ENCODE results near the gene DAB2IP. TPM values are rescaled to one million over a fixed set of nuclear protein-coding genes. Genes with fewer than 3 reads are reported as not detected.

The DAB2IP gene
- total RNA-seq, 1 experiment from 2014 or later: 52.6 TPM

GRCh38 chr9:121771851-121772599 lies 120.6 kb downstream of the DAB2IP start:
- Mint-ChIP-seq H3K27ac (no peak overlapping the region), H3K4me3 (no peak overlapping the region), H3K27me3 (ENCODE audit: low read depth) (no peaks in the 10 kb centered on the region), H3K36me3 (peaks cover 28% of the 10 kb centered on the region), H3K4me1 (no peaks in the 10 kb centered on the region), H3K9me3 (no peaks in the 10 kb centered on the region)
- ATAC-seq: no peak
- no peak for DNase-seq (ENCODE audit: low spot score)
- ChIA-PET POLR2A (interaction anchor here (0.6 kb wide), 1 partner anchor 15 kb away, joined by 4 read pairs; no protein-coding TSS in a partner anchor), CTCF (no interaction called here)
- TF ChIP-seq JUN (CRISPR knock-in tag; IDR thresholded peaks at IDR 0.05): no peak
- no peak for TF ChIP-seq MYBL2 (CRISPR knock-in tag; IDR thresholded peaks at IDR 0.05)
- no peak for TF ChIP-seq CREM (CRISPR knock-in tag; IDR thresholded peaks at IDR 0.05)

GRCh38 chr9:121772600-121773285 lies 121.3 kb downstream of the DAB2IP start:
- ChIA-PET POLR2A (no interaction called here), CTCF (no interaction called here)
- Mint-ChIP-seq H3K4me1 (no peaks in the 10 kb centered on the region), H3K9me3 (no peaks in the 10 kb centered on the region), H3K27me3 (ENCODE audit: low read depth) (no peaks in the 10 kb centered on the region), H3K36me3 (peaks cover 30% of the 10 kb centered on the region), H3K27ac (no peak overlapping the region), H3K4me3 (no peak overlapping the region)
- TF ChIP-seq ZNF532 (CRISPR knock-in tag; IDR thresholded peaks at IDR 0.05; ENCODE audit: borderline replicate concordance) (no peak), E2F1 (CRISPR knock-in tag; IDR thresholded peaks at IDR 0.05) (no peak), ZNF396 (CRISPR knock-in tag; IDR thresholded peaks at IDR 0.05; ENCODE audit: borderline replicate concordance) (no peak), ZNF263 (CRISPR knock-in tag; IDR thresholded peaks at IDR 0.05; ENCODE audit: low read depth) (no peak), ZNF425 (CRISPR knock-in tag; conservative IDR thresholded peaks at IDR 0.05) (no peak), CREM (CRISPR knock-in tag; IDR thresholded peaks at IDR 0.05) (no peak), TP53 (CRISPR knock-in tag; IDR thresholded peaks at IDR 0.05) (no peak), KAT7 (CRISPR knock-in tag; IDR thresholded peaks at IDR 0.05; ENCODE audit: borderline replicate concordance) (no peak), NFE2L1 (CRISPR knock-in tag; IDR thresholded peaks at IDR 0.05) (no peak), AFF4 (CRISPR knock-in tag; IDR thresholded peaks at IDR 0.05; ENCODE audit: borderline replicate concordance) (no peak), CTCF (IDR thresholded peaks at IDR 0.05) (no peak), ZNF671 (CRISPR knock-in tag; IDR thresholded peaks at IDR 0.05) (no peak), NR2C2 (CRISPR knock-in tag; IDR thresholded peaks at IDR 0.05) (no peak)
- DNase-seq (ENCODE audit: low spot score): no peak
- no peak for ATAC-seq
